Measurements from ENCODE around the gene RNF144A.

Gene RNF144A

GRCh38 chr2:7053650-7054265 lies 136.5 kb downstream of the RNF144A start:
- Histone ChIP-seq H3K9me3 (ENCODE audit: severe bottlenecking) (no peaks in the 10 kb centered on the region), H3K27ac (no peak overlapping the region), H3K4me3 (ENCODE audit: low read depth, low read length) (no peak overlapping the region), H3K27me3 (ENCODE audit: insufficient read depth, low read depth, severe bottlenecking) (no peaks in the 10 kb centered on the region), H3K36me3 (no peaks in the 10 kb centered on the region; the same call in 1 of the 2 replicates)
- DNase-seq, result peak; percentile 73
- no peak for TF ChIP-seq CTCF (IDR thresholded peaks at IDR 0.05; ENCODE audit: low read depth, low read length)

- no peaks in the 10 kb centered on the region for H3K9me3 ChIP-seq (ENCODE audit: severe bottlenecking)
- TF ChIP-seq CTCF (IDR thresholded peaks at IDR 0.05; ENCODE audit: low read depth, low read length), result no peak
- no peak for DNase-seq
- no peaks in the 10 kb centered on the region; the same call in 1 of the 2 replicates for H3K36me3 ChIP-seq
- H3K27ac ChIP-seq, result no peak overlapping the region
- no peaks in the 10 kb centered on the region for H3K27me3 ChIP-seq (ENCODE audit: insufficient read depth, low read depth, severe bottlenecking)
- no peak overlapping the region for H3K4me3 ChIP-seq (ENCODE audit: low read depth, low read length)
These were observed 140.7 kb downstream of the RNF144A start for GRCh38 chr2:7057865-7058400.

GRCh38 chr2:7060156-7060555 lies 142.9 kb downstream of the RNF144A start:
- no peak for DNase-seq
- H3K9me3 ChIP-seq (ENCODE audit: severe bottlenecking), result peaks cover 2% of the 10 kb centered on the region
- H3K4me3 ChIP-seq (ENCODE audit: low read depth, low read length), result no peak overlapping the region
- H3K27me3 ChIP-seq (ENCODE audit: insufficient read depth, low read depth, severe bottlenecking), result no peaks in the 10 kb centered on the region
- H3K36me3 ChIP-seq, result no peaks in the 10 kb centered on the region
- TF ChIP-seq CTCF (IDR thresholded peaks at IDR 0.05; ENCODE audit: low read depth, low read length), result no peak
- no peak overlapping the region for H3K27ac ChIP-seq

GRCh38 chr2:7060631-7061449 lies 143.6 kb downstream of the RNF144A start:
- no peak for TF ChIP-seq CTCF (IDR thresholded peaks at IDR 0.05; ENCODE audit: low read depth, low read length)
- no peak for DNase-seq
- Histone ChIP-seq H3K4me3 (ENCODE audit: low read depth, low read length) (no peak overlapping the region), H3K27me3 (ENCODE audit: insufficient read depth, low read depth, severe bottlenecking) (no peaks in the 10 kb centered on the region), H3K36me3 (no peaks in the 10 kb centered on the region), H3K27ac (no peak overlapping the region), H3K9me3 (ENCODE audit: severe bottlenecking) (peaks cover 2% of the 10 kb centered on the region)

GRCh38 chr2:7061450-7061789 lies 144.2 kb downstream of the RNF144A start:
- H3K4me3 ChIP-seq (ENCODE audit: low read depth, low read length), result no peak overlapping the region
- H3K27ac ChIP-seq, result no peak overlapping the region
- H3K9me3 ChIP-seq (ENCODE audit: severe bottlenecking), result peaks cover 2% of the 10 kb centered on the region
- no peak for TF ChIP-seq CTCF (IDR thresholded peaks at IDR 0.05; ENCODE audit: low read depth, low read length)
- H3K36me3 ChIP-seq, result no peaks in the 10 kb centered on the region
- no peak for DNase-seq
- H3K27me3 ChIP-seq (ENCODE audit: insufficient read depth, low read depth, severe bottlenecking), result no peaks in the 10 kb centered on the region

Data from WERI-Rb-1 (cell line).